ENCODE measurements around the gene WNK1. TPM values are rescaled to one million over a fixed set of nuclear protein-coding genes. Genes with fewer than 3 reads are reported as not detected.

WNK1 gene
- total RNA-seq, 3 donors from 2014 or later = 173 to 192 (median 176) TPM

GRCh38 chr12:873954-874353 is 121.6 kb downstream of the WNK1 start:
- no peaks in the 10 kb centered on the region for H3K4me1 ChIP-seq
- TF ChIP-seq CTCF (IDR thresholded peaks at IDR 0.05) = no peak
- no peak for TF ChIP-seq POLR2AphosphoS5 (IDR thresholded peaks at IDR 0.05)
- no peak for TF ChIP-seq POLR2A (IDR thresholded peaks at IDR 0.05)
- DNase-seq (ENCODE audit: low spot score in 2 of 2) = no peak
- H3K9me3 ChIP-seq = no peaks in the 10 kb centered on the region
- H3K36me3 ChIP-seq = peaks cover 3% of the 10 kb centered on the region
- no peak overlapping the region for H3K4me3 ChIP-seq
- H3K27ac ChIP-seq = no peak overlapping the region
- intact Hi-C loops (cut with DNase I; ENCODE audit: low total_unique reads) = no loop called here
- H3K27me3 ChIP-seq = no peaks in the 10 kb centered on the region

- no peaks in the 10 kb centered on the region for H3K4me1 ChIP-seq
- intact Hi-C loops (cut with DNase I; ENCODE audit: low total_unique reads) = loop anchor here (2.0 kb wide), 1 partner anchor 45 kb away; no protein-coding TSS in a partner anchor
- no peaks in the 10 kb centered on the region for H3K9me3 ChIP-seq
- no peak for DNase-seq (ENCODE audit: low spot score in 2 of 2)
- H3K27ac ChIP-seq = no peak overlapping the region
- no peak for TF ChIP-seq CTCF (IDR thresholded peaks at IDR 0.05)
- TF ChIP-seq POLR2AphosphoS5 (IDR thresholded peaks at IDR 0.05) = no peak
- no peak for TF ChIP-seq POLR2A (IDR thresholded peaks at IDR 0.05)
- H3K4me3 ChIP-seq = no peak overlapping the region
- H3K27me3 ChIP-seq = no peaks in the 10 kb centered on the region
- peaks cover 4% of the 10 kb centered on the region for H3K36me3 ChIP-seq
Observed at GRCh38 chr12:879641-880040, 127.3 kb downstream of the WNK1 start.

- Histone ChIP-seq H3K27me3 (no peaks in the 10 kb centered on the region), H3K4me3 (no peak overlapping the region), H3K27ac (no peak overlapping the region), H3K4me1 (no peaks in the 10 kb centered on the region), H3K9me3 (no peaks in the 10 kb centered on the region), H3K36me3 (peaks cover 4% of the 10 kb centered on the region)
- intact Hi-C loops (cut with DNase I; ENCODE audit: low total_unique reads) = no loop called here
- TF ChIP-seq POLR2AphosphoS5 (IDR thresholded peaks at IDR 0.05) (no peak), CTCF (IDR thresholded peaks at IDR 0.05) (no peak), POLR2A (IDR thresholded peaks at IDR 0.05) (no peak)
- no peak for DNase-seq (ENCODE audit: low spot score in 2 of 2)
Observed at GRCh38 chr12:880656-881055, 128.3 kb downstream of the WNK1 start.

GRCh38 chr12:884746-885414 is 132.5 kb downstream of the WNK1 start:
- Histone ChIP-seq H3K36me3 (peaks cover 3% of the 10 kb centered on the region), H3K27ac (no peak overlapping the region), H3K9me3 (no peaks in the 10 kb centered on the region), H3K4me1 (no peaks in the 10 kb centered on the region), H3K4me3 (no peak overlapping the region), H3K27me3 (no peaks in the 10 kb centered on the region)
- DNase-seq (ENCODE audit: low spot score in 2 of 2) = no peak
- TF ChIP-seq POLR2AphosphoS5 (IDR thresholded peaks at IDR 0.05) (no peak), CTCF (IDR thresholded peaks at IDR 0.05) (no peak), POLR2A (IDR thresholded peaks at IDR 0.05) (no peak)
- intact Hi-C loops (cut with DNase I; ENCODE audit: low total_unique reads) = no loop called here

- no peak overlapping the region for H3K27ac ChIP-seq
- H3K9me3 ChIP-seq = no peaks in the 10 kb centered on the region
- H3K36me3 ChIP-seq = peaks cover 3% of the 10 kb centered on the region
- no peaks in the 10 kb centered on the region for H3K4me1 ChIP-seq
- H3K4me3 ChIP-seq = no peak overlapping the region
- H3K27me3 ChIP-seq = no peaks in the 10 kb centered on the region
- DNase-seq (ENCODE audit: low spot score in 2 of 2) = no peak
- no peak for TF ChIP-seq POLR2AphosphoS5 (IDR thresholded peaks at IDR 0.05)
- TF ChIP-seq POLR2A (IDR thresholded peaks at IDR 0.05) = no peak
- TF ChIP-seq CTCF (IDR thresholded peaks at IDR 0.05) = no peak
- intact Hi-C loops (cut with DNase I; ENCODE audit: low total_unique reads) = no loop called here
Observed at GRCh38 chr12:885701-886100, 133.3 kb downstream of the WNK1 start.

Measured in breast epithelium (tissue), 4 donors.